Measurements from ENCODE around the gene CD300C. TPM values are rescaled to one million over a fixed set of nuclear protein-coding genes. Genes with fewer than 3 reads are reported as not detected.

The CD300C gene
- total RNA-seq, 4 donors from 2014 or later = 0.39 to 4.6 (median 1.6) TPM

GRCh38 chr17:74584292-74585060 lies 38.6 kb upstream of the CD300C start:
- 77% methylated on average over 14 of the region's 14 CpGs for WGBS
- no peak overlapping the region for H3K27ac ChIP-seq (replicated peaks in 1 of 4)
- peaks cover 0 to 10% (median 0%) of the 10 kb centered on the region in 4 donors for H3K9me3 ChIP-seq
- no peaks in the 10 kb centered on the region for H3K27me3 ChIP-seq
- no peak overlapping the region for H3K4me3 ChIP-seq
- intact Hi-C loops (cut with DNase I) = no loop called here
- peaks cover 0 to 5% (median 2%) of the 10 kb centered on the region in 4 donors for H3K4me1 ChIP-seq
- no peaks in the 10 kb centered on the region for H3K36me3 ChIP-seq
- no peak for DNase-seq (ENCODE audit: extremely low spot score)
- TF ChIP-seq POLR2A (IDR thresholded peaks at IDR 0.05; ENCODE audit: low read depth) = no peak
- TF ChIP-seq POLR2AphosphoS5 (IDR thresholded peaks at IDR 0.05) = no peak
- TF ChIP-seq CTCF (IDR thresholded peaks at IDR 0.05) = no peak
- no peak for TF ChIP-seq EP300 (IDR thresholded peaks at IDR 0.05)

- DNase-seq (ENCODE audit: extremely low spot score) = no peak
- intact Hi-C loops (cut with DNase I) = no loop called here
- Histone ChIP-seq H3K9me3 (peaks cover 0 to 10% (median 0%) of the 10 kb centered on the region in 4 donors), H3K4me1 (peaks cover 0 to 5% (median 2%) of the 10 kb centered on the region in 4 donors), H3K36me3 (no peaks in the 10 kb centered on the region), H3K27me3 (peaks cover 0 to 5% (median 0%) of the 10 kb centered on the region in 4 donors), H3K27ac (replicated peaks in 1 of 4) (no peak overlapping the region), H3K4me3 (no peak overlapping the region)
- no peak for TF ChIP-seq POLR2AphosphoS5 (IDR thresholded peaks at IDR 0.05)
- no peak for TF ChIP-seq POLR2A (IDR thresholded peaks at IDR 0.05; ENCODE audit: low read depth)
- TF ChIP-seq CTCF (IDR thresholded peaks at IDR 0.05) = no peak
- TF ChIP-seq EP300 (IDR thresholded peaks at IDR 0.05) = no peak
- WGBS = 83% methylated on average over 10 of the region's 10 CpGs
These were observed 36.7 kb upstream of the CD300C start for GRCh38 chr17:74582633-74583032.

- intact Hi-C loops (cut with DNase I) = no loop called here
- 52% methylated on average over 7 of the region's 7 CpGs for whole genome bisulfite sequencing
- no peaks in the 10 kb centered on the region for H3K4me1 ChIP-seq
- H3K27me3 ChIP-seq = peaks cover 0 to 5% (median 0%) of the 10 kb centered on the region in 4 donors
- DNase-seq (ENCODE audit: extremely low spot score) = no peak
- H3K4me3 ChIP-seq = no peak overlapping the region
- H3K9me3 ChIP-seq = peaks cover 0 to 8% (median 0%) of the 10 kb centered on the region in 4 donors
- H3K27ac ChIP-seq (replicated peaks in 1 of 4) = no peak overlapping the region
- TF ChIP-seq CTCF (IDR thresholded peaks at IDR 0.05) (no peak), EP300 (IDR thresholded peaks at IDR 0.05) (no peak), POLR2A (IDR thresholded peaks at IDR 0.05; ENCODE audit: low read depth) (no peak), POLR2AphosphoS5 (IDR thresholded peaks at IDR 0.05) (no peak)
- H3K36me3 ChIP-seq = no peaks in the 10 kb centered on the region
These were observed 34.0 kb upstream of the CD300C start for GRCh38 chr17:74579900-74580299.

- no peak for DNase-seq (ENCODE audit: extremely low spot score)
- intact Hi-C loops (cut with DNase I) = no loop called here
- peaks cover 0 to 5% (median 0%) of the 10 kb centered on the region in 4 donors for H3K27me3 ChIP-seq
- TF ChIP-seq CTCF (IDR thresholded peaks at IDR 0.05) (no peak), EP300 (IDR thresholded peaks at IDR 0.05) (no peak), POLR2AphosphoS5 (IDR thresholded peaks at IDR 0.05) (no peak), POLR2A (IDR thresholded peaks at IDR 0.05; ENCODE audit: low read depth) (no peak)
- no peaks in the 10 kb centered on the region for H3K4me1 ChIP-seq
- H3K27ac ChIP-seq (replicated peaks in 1 of 4) = no peak overlapping the region
- no peaks in the 10 kb centered on the region for H3K9me3 ChIP-seq
- WGBS = 88% methylated on average over 9 of the region's 9 CpGs
- no peak overlapping the region for H3K4me3 ChIP-seq
- H3K36me3 ChIP-seq = no peaks in the 10 kb centered on the region
These were observed 33.1 kb upstream of the CD300C start for GRCh38 chr17:74578979-74579378.

All from esophagus muscularis mucosa (tissue), 4 donors.